ENCODE measurements around the gene CREB3L2.

DNA sequence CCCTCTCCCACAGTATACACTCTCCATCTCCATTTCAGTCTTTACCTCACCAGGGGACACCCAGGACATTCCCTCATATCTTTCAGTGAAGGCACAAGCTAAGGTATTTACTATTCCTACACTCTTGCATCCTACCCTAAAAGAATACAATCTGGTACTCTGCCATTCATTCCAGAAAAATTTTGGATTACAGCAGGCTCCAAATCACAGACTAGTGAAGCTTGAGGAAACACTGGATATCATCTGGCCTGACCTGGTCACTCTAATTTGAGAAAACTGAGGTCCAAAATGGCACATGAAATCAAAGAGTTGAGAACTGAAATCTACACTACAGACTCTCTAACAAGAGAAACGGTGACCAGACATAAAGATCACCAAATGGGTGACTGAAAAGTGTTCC is 61.7 kb downstream of the CREB3L2 start:
- no peak for TF ChIP-seq POLR2AphosphoS5 (IDR thresholded peaks at IDR 0.05; ENCODE audit: low read depth)
- TF ChIP-seq CTCF (IDR thresholded peaks at IDR 0.05; ENCODE audit: insufficient read depth, low read length) = no peak
- TF ChIP-seq SPI1 (IDR thresholded peaks at IDR 0.05; ENCODE audit: borderline replicate concordance, low read depth) = no peak
- no peak for TF ChIP-seq GABPA (IDR thresholded peaks at IDR 0.05; ENCODE audit: low read depth)
- no peak for TF ChIP-seq REST (IDR thresholded peaks at IDR 0.05; ENCODE audit: insufficient replicate concordance, low read depth)

All from HL-60 (cell line).